K562 (cell line): ENCODE data around the gene MDFIC. TPM values are rescaled to one million over a fixed set of nuclear protein-coding genes. Genes with fewer than 3 reads are reported as not detected.

ENCODE experiments used
- ATAC-seq: fragments of 200-7000 bp; cut with Tn5 transposase; 3 replicates; pipeline ENCODE4 v1.9.1; 2020; ENCODE audit warnings: moderate library complexity
- BruUV-seq: library from RNA; stranded (reverse); fragments of 400-500 nt; replicated peaks from 2 replicates; lab custom pipeline; 2021; lab: Mats Ljungman, UMichigan
- CTCF ChIA-PET: fragments of 300-600 bp; formaldehyde crosslinking; extraction: SDS; loops from one replicate; lab custom pipeline; 2021; ENCODE audit warnings: low intra/inter-chr PET ratio; lab: Yijun Ruan, JAX
- POLR2A ChIA-PET: fragments of 300-600, 350-650 bp; sonication (Branson Sonifier 250); formaldehyde crosslinking; extraction: SDS; loops from one replicate; lab custom pipeline; 2021; ENCODE audit warnings: antibody characterized with exemption, inconsistent platforms; lab: Yijun Ruan, JAX
- DNase-seq, 4 experiments: peaks; one replicate each; pipeline versions ENCODE4 v3.0.0 to v3.0.0-alpha.2; 2011 to 2018; ENCODE audit warnings: low spot score in 3 of 4, mixed read lengths in 3 of 4; ENCODE audit errors: extremely low read depth in 1 of 4
- FAIRE-seq: peaks from 2 replicates; lab custom pipeline; 2011; peaks lifted over from hg19 to GRCh38; lab: Jason Lieb, UNC
- H2AFZ ChIP-seq: 2 replicates; pipeline ENCODE4 v1.6.0; 2011; ENCODE audit warnings: low read depth, low read length, control low read depth, inconsistent platforms
- H3K27ac ChIP-seq: fragments of 200-600 bp; 3 replicates; pipeline ENCODE4 v1.8.0; 2011; ENCODE audit warnings: low read depth, mild to moderate bottlenecking, control low read depth, inconsistent platforms, low read length, moderate library complexity, mixed read lengths; ENCODE audit errors: extremely low read depth
- H3K27me3 ChIP-seq, 2 experiments: fragments of 300-600 bp in 1 of 2; 2 replicates in 1 of 2; 3 replicates in 1 of 2; pipeline versions ENCODE4 v1.6.0 to v1.8.0; 2011; ENCODE audit warnings: inconsistent platforms in 2 of 2, low read length in 2 of 2, mild to moderate bottlenecking in 1 of 2, mixed read lengths in 1 of 2, moderate library complexity in 1 of 2; ENCODE audit not compliant: control insufficient read depth in 2 of 2, insufficient read depth in 2 of 2
- H3K36me3 ChIP-seq: fragments of 300-600 bp; 3 replicates; pipeline ENCODE4 v1.8.0; 2011; ENCODE audit warnings: mild to moderate bottlenecking, low read length, inconsistent platforms; ENCODE audit not compliant: control insufficient read depth, insufficient read depth
- H3K4me1 ChIP-seq, 2 experiments: fragments of 200-600 bp in 1 of 2; replicated peaks in 1 of 2; 2 replicates in 1 of 2; 3 replicates in 1 of 2; pipeline versions ENCODE4 v1.5.1 to v1.8.0; 2011; ENCODE audit warnings: inconsistent platforms in 2 of 2, low read length in 2 of 2, mild to moderate bottlenecking in 1 of 2, mixed read lengths in 1 of 2, moderate library complexity in 1 of 2; ENCODE audit not compliant: control insufficient read depth in 2 of 2, insufficient read depth in 2 of 2
- H3K4me2 ChIP-seq: 2 replicates; pipeline ENCODE4 v1.6.1; 2011; ENCODE audit warnings: low read length, control low read depth, inconsistent platforms, mixed read lengths; ENCODE audit not compliant: insufficient read depth
- H3K4me3 ChIP-seq: fragments of 200-600 bp; sonication (generic), shearing (Covaris generic); 2 replicates; pipeline ENCODE4 v1.5.1; 2016; ENCODE audit warnings: control low read depth, inconsistent platforms
- H3K79me2 ChIP-seq: fragments of 200-600 bp; 3 replicates; pipeline ENCODE4 v1.8.0; 2011; ENCODE audit warnings: low read length, inconsistent platforms; ENCODE audit not compliant: control insufficient read depth, insufficient read depth
- H3K9ac ChIP-seq, 2 experiments: 2 replicates each; pipeline versions ENCODE4 v1.6.0 to v1.6.1; 2011; ENCODE audit warnings: low read depth in 2 of 2, low read length in 2 of 2, control low read depth in 1 of 2, inconsistent platforms in 1 of 2, mild to moderate bottlenecking in 1 of 2, mixed read lengths in 1 of 2; ENCODE audit not compliant: insufficient read depth in 1 of 2
- H3K9me1 ChIP-seq: one replicate; pipeline ENCODE4 v1.6.0; 2011; ENCODE audit warnings: inconsistent platforms, mild to moderate bottlenecking, low read length, moderate library complexity; ENCODE audit not compliant: control insufficient read depth, insufficient read depth
- H3K9me3 ChIP-seq: replicated peaks from 2 replicates; pipeline ENCODE4 v1.5.1; 2011; ENCODE audit warnings: low read depth, low read length, inconsistent platforms; ENCODE audit not compliant: control insufficient read depth, insufficient read depth
- H4K20me1 ChIP-seq: replicated peaks from 2 replicates; pipeline ENCODE4 v1.6.1; 2011; ENCODE audit warnings: low read length, inconsistent platforms, mixed read lengths; ENCODE audit not compliant: control insufficient read depth, insufficient read depth
- CGGBP1 ChIP-seq: fragments of 250-450 bp; sonication (Bioruptor Pico); IDR thresholded peaks from 2 replicates; pipeline ENCODE4 v1.9.0; 2021; ENCODE audit warnings: mild to moderate bottlenecking
- E2F3 ChIP-seq: fragments of 250-450 bp; sonication (Bioruptor Pico); IDR thresholded peaks from 2 replicates; pipeline ENCODE4 v1.4.0; 2020; ENCODE audit warnings: mild to moderate bottlenecking
- HMG20A ChIP-seq: fragments of 450-650 bp; formaldehyde crosslinking; conservative IDR thresholded peaks from 2 replicates; pipeline ENCODE4 v1.4.0; 2020; ENCODE audit warnings: mild to moderate bottlenecking, mixed read lengths
- MAFF ChIP-seq: IDR thresholded peaks from 2 replicates; pipeline ENCODE4 v1.6.1; 2012; ENCODE audit warnings: low read length, improper control_type of control experiment
- PML ChIP-seq: IDR thresholded peaks from 2 replicates; pipeline ENCODE4 v1.6.1; 2012; ENCODE audit warnings: low read length, inconsistent platforms
- ZNF584 ChIP-seq: fragments of 200-800 bp; sonication (Bioruptor generic); IDR thresholded peaks from 2 replicates; pipeline ENCODE4 v1.6.1; 2016; ENCODE audit warnings: low read depth, mild to moderate bottlenecking, missing genetic modification characterization, missing compliant biosample characterization
- WGBS: fragments of 100-300 bp; shearing (Covaris generic); methylation state at CpG from one replicate; pipeline ENCODE4 v1.1.6; 2016; ENCODE audit warnings: low coverage, mixed read lengths; ENCODE audit not compliant: insufficient coverage; ENCODE audit errors: missing lambda C conversion rate; 5-methylcytosine and 5-hydroxymethylcytosine counted together
- in situ Hi-C: fragments of 300-500 bp; cut with MboI; formaldehyde crosslinking; loops from 4 replicates; pipeline ENCODE4 v1.15.0; 2018; ENCODE audit warnings: inconsistent platforms, mixed read lengths
- intact Hi-C: fragments of 100-400 bp; cut with micrococcal nuclease; formaldehyde crosslinking; loops from 2 replicates; pipeline ENCODE4 v1.14.2; 2022
- polyA plus RNA-seq, 8 experiments: library from polyadenylated mRNA; depleted of rRNA in 4 of 8; stranded (reverse) in 5 of 8; unstranded in 3 of 8; fragments of >200 nt; fragmentation: Nextera tagmentation in 2 of 8; fragmentation: Illumina TruSeq in 1 of 8; extraction: Ambion mirVana in 2 of 8; extraction: Trizol in 1 of 8; gene quantifications; 2 replicates each; pipeline versions ENCODE4 v1.2.1 to v1.2.3, GENCODE V29; 2011 to 2014; ENCODE audit warnings: inconsistent platforms in 1 of 8, missing spikeins in 1 of 8
- total RNA-seq, 7 experiments: library from RNA; depleted of rRNA in 6 of 7; stranded (reverse); fragments of >200 nt in 6 of 7; fragmentation: Illumina TruSeq in 2 of 7; extraction: Trizol in 2 of 7; gene quantifications; 2 replicates each; pipeline versions ENCODE4 v1.2.1 to v1.2.3, GENCODE V29; 2011 to 2021; ENCODE audit warnings: low replicate concordance in 1 of 7

The MDFIC gene
- total and polyA plus RNA-seq, 9 of the 15 experiments (the other 6 are each of a cell fraction or from before 2014, with no cell fraction given) = 0.13 to 0.24 TPM; not detected in 7

GRCh38 chr7:115032715-115033703, 111.1 kb downstream of the MDFIC start:
- no peaks in the 10 kb centered on the region for H3K79me2 ChIP-seq
- in situ Hi-C loops = no loop called here
- no peak for ATAC-seq
- H3K9ac ChIP-seq = no peak overlapping the region
- no TSS peak for BruUV-seq
- H3K27ac ChIP-seq = no peak overlapping the region
- no peaks in the 10 kb centered on the region for H3K36me3 ChIP-seq
- no peaks in the 10 kb centered on the region for H3K9me1 ChIP-seq
- no peak overlapping the region for H3K4me3 ChIP-seq
- no peak for FAIRE-seq
- intact Hi-C loops = no loop called here
- 0 out of 2 replicates have a peak, but pooled peaks cover 2% of the 10 kb centered on the region for H3K9me3 ChIP-seq
- H3K27me3 ChIP-seq = no peaks in the 10 kb centered on the region
- TF ChIP-seq MAFF (no peak), PML (no peak), ZNF584 (CRISPR knock-in tag) (no peak), CGGBP1 (CRISPR knock-in tag) (no peak), HMG20A (CRISPR knock-in tag) (no peak), E2F3 (CRISPR knock-in tag) (no peak)
- TF ChIP-seq, all 486 proteins: peak for 0
- POLR2A ChIA-PET = no interaction called here
- Histone ChIP-seq H2AFZ (no peak overlapping the region), H3K4me1 (no peaks in the 10 kb centered on the region), H4K20me1 (no peaks in the 10 kb centered on the region), H3K4me2 (no peak overlapping the region)
- DNase-seq = no peak
- WGBS = 2% methylated on average over 5 of the region's 5 CpGs
- CTCF ChIA-PET = no interaction called here
